ENCODE results near the gene CDK6.

Gene CDK6

DNA sequence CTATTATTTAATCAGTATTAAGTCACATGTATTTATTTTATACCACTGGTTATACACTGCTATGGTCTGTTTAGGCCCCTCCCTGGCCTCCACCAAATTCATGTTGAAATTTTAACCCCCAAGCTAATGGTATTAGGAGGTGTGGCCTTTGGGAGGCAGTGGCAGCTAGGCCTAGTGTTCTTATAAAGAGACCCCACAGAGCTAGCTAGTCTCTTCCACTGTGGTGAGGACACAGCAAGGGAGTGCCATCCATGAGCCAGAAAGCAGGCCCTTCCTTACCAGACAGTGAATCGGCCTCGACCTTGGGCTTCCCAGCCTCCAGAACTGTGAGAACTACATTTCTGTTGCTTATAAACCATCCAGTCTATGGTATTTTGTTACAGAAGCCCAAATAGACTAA, 279.1 kb downstream of the CDK6 start:
- DNase-seq: no peak

All from activated CD4-positive, alpha-beta T cell treated with anti-CD3 and anti-CD28 coated beads, Interleukin-2, amount 50 U/mL, for 1 hour (primary cell).